H1 (cell line): ENCODE measurements around the gene MACROD2. TPM values are rescaled to one million over a fixed set of nuclear protein-coding genes. Genes with fewer than 3 reads are reported as not detected.

Experiments
- BCL11A ChIP-seq, 2 experiments: IDR thresholded peaks; one replicate each; pipeline ENCODE4 v1.6.1; 2011; ENCODE audit warnings: low read depth in 2 of 2, low read length in 2 of 2, mild to moderate bottlenecking in 2 of 2
- CHD2 ChIP-seq: IDR thresholded peaks from 2 replicates; pipeline ENCODE4 v1.6.1; 2012; ENCODE audit warnings: low read length, improper control_type of control experiment
- TEAD4 ChIP-seq: IDR thresholded peaks from 2 replicates; pipeline ENCODE4 v1.6.1; 2012; ENCODE audit warnings: low read depth, low read length, inconsistent platforms, mixed read lengths
- polyA plus RNA-seq, 7 experiments: library from polyadenylated mRNA; depleted of rRNA in 3 of 7; stranded (reverse) in 5 of 7; unstranded in 2 of 7; fragments of >200 nt in 5 of 7; fragments of 200-250 nt in 2 of 7; gene quantifications; 1 replicate in 5 of 7; 2 replicates in 1 of 7; 4 replicates in 1 of 7; pipeline versions ENCODE4 v1.2.1 to v1.2.3, GENCODE V29; 2011 to 2013; ENCODE audit warnings: missing spikeins in 2 of 7, mixed read lengths in 2 of 7
- total RNA-seq: library from RNA; stranded (reverse); fragmentation: NEBNext Ultra II Directional; extraction: Animal tissue kit (Norgen Biotek cat#: 25700); gene quantifications from 2 replicates; pipeline ENCODE4 v1.2.1, GENCODE V29; 2021
- TF ChIP-seq, protein P1 (sequence below): fragments of 300-600 bp; sonication (generic); IDR thresholded peaks from 2 replicates; pipeline ENCODE4 v1.7.1; 2012; ENCODE audit warnings: low read length, moderate library complexity, mild to moderate bottlenecking, inconsistent platforms; ENCODE audit not compliant: insufficient replicate concordance

MACROD2 gene
- total and polyA plus RNA-seq, 2 of the 8 experiments (the other 6 are each of a cell fraction or from before 2014, with no cell fraction given) = 0.70 to 3.9 TPM

DNA sequence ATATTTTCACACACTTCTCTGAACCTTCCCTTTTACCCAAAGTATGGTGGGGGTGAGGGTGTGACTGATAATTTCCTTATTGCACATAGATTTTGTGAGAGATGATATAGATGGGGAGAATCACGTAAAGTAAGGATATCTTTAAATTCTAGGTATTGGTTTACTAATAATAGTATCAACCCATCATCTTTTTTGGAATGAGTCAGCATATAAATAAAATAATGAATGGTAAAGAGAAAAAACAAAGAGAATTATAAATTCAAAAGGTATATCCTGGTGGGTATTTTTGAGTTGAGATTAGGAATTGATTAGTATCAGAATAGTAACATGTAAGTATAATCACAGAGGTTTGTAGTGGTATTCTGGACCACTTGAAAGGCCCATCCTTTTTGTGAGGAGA, 56.1 kb downstream of the MACROD2 start (continued):
- TF ChIP-seq, protein P1, sequence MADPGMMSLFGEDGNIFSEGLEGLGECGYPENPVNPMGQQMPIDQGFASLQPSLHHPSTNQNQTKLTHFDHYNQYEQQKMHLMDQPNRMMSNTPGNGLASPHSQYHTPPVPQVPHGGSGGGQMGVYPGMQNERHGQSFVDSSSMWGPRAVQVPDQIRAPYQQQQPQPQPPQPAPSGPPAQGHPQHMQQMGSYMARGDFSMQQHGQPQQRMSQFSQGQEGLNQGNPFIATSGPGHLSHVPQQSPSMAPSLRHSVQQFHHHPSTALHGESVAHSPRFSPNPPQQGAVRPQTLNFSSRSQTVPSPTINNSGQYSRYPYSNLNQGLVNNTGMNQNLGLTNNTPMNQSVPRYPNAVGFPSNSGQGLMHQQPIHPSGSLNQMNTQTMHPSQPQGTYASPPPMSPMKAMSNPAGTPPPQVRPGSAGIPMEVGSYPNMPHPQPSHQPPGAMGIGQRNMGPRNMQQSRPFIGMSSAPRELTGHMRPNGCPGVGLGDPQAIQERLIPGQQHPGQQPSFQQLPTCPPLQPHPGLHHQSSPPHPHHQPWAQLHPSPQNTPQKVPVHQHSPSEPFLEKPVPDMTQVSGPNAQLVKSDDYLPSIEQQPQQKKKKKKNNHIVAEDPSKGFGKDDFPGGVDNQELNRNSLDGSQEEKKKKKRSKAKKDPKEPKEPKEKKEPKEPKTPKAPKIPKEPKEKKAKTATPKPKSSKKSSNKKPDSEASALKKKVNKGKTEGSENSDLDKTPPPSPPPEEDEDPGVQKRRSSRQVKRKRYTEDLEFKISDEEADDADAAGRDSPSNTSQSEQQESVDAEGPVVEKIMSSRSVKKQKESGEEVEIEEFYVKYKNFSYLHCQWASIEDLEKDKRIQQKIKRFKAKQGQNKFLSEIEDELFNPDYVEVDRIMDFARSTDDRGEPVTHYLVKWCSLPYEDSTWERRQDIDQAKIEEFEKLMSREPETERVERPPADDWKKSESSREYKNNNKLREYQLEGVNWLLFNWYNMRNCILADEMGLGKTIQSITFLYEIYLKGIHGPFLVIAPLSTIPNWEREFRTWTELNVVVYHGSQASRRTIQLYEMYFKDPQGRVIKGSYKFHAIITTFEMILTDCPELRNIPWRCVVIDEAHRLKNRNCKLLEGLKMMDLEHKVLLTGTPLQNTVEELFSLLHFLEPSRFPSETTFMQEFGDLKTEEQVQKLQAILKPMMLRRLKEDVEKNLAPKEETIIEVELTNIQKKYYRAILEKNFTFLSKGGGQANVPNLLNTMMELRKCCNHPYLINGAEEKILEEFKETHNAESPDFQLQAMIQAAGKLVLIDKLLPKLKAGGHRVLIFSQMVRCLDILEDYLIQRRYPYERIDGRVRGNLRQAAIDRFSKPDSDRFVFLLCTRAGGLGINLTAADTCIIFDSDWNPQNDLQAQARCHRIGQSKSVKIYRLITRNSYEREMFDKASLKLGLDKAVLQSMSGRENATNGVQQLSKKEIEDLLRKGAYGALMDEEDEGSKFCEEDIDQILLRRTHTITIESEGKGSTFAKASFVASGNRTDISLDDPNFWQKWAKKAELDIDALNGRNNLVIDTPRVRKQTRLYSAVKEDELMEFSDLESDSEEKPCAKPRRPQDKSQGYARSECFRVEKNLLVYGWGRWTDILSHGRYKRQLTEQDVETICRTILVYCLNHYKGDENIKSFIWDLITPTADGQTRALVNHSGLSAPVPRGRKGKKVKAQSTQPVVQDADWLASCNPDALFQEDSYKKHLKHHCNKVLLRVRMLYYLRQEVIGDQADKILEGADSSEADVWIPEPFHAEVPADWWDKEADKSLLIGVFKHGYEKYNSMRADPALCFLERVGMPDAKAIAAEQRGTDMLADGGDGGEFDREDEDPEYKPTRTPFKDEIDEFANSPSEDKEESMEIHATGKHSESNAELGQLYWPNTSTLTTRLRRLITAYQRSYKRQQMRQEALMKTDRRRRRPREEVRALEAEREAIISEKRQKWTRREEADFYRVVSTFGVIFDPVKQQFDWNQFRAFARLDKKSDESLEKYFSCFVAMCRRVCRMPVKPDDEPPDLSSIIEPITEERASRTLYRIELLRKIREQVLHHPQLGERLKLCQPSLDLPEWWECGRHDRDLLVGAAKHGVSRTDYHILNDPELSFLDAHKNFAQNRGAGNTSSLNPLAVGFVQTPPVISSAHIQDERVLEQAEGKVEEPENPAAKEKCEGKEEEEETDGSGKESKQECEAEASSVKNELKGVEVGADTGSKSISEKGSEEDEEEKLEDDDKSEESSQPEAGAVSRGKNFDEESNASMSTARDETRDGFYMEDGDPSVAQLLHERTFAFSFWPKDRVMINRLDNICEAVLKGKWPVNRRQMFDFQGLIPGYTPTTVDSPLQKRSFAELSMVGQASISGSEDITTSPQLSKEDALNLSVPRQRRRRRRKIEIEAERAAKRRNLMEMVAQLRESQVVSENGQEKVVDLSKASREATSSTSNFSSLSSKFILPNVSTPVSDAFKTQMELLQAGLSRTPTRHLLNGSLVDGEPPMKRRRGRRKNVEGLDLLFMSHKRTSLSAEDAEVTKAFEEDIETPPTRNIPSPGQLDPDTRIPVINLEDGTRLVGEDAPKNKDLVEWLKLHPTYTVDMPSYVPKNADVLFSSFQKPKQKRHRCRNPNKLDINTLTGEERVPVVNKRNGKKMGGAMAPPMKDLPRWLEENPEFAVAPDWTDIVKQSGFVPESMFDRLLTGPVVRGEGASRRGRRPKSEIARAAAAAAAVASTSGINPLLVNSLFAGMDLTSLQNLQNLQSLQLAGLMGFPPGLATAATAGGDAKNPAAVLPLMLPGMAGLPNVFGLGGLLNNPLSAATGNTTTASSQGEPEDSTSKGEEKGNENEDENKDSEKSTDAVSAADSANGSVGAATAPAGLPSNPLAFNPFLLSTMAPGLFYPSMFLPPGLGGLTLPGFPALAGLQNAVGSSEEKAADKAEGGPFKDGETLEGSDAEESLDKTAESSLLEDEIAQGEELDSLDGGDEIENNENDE = no peak
- no peak for TF ChIP-seq BCL11A (IDR thresholded peaks at IDR 0.05; ENCODE audit: low read depth in 2 of 2, low read length in 2 of 2)
- no peak for TF ChIP-seq CHD2
- TF ChIP-seq TEAD4 = no peak
